Measurements from ENCODE around the gene ATP2B2.
A peak's percentile ranks its signal among the peaks of the same experiment; 100 is the strongest.

ATP2B2 gene

DNA sequence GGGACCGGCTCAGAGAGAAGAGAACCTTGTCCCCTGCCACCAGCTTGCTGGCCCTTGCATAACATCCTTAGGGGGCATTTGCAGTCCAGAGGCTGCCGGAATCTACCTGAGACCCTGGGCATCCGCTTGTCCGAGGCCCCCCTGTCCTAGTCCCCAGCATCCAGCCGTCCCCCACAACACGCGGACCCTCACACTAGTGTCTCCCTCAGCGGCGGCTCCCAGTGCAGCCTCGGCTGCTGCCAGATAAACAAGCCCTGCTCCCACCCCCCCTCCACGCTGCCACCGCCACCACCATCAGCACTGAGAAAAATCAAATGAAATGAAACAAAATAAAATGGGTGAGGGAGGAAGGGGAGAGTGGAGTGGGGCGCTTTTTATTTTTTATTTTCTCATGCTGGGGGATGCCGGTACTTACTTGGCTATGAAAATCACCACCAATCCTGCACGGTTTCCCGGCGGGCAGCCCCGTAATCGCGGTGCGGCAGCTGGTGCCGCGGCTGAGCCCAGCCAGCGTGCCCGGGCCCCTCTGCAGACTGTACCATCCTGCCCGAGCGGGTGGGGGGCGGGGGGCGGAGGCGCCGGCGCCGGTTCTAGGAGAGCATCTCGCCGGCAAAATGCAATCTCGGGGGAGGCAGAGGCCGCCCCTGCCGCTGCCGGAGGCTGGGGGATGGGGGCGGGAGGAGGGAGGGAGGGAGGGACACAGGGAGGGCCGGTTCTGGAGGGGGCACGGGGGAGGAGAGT is at the start of gene ATP2B2:
Gene ATP2B2, minus strand, starts transcription at position 537 of the 741 bp plus-strand sequence. CDS start 56,043 bp downstream, outside the sequence.
- TF ChIP-seq, protein P1, sequence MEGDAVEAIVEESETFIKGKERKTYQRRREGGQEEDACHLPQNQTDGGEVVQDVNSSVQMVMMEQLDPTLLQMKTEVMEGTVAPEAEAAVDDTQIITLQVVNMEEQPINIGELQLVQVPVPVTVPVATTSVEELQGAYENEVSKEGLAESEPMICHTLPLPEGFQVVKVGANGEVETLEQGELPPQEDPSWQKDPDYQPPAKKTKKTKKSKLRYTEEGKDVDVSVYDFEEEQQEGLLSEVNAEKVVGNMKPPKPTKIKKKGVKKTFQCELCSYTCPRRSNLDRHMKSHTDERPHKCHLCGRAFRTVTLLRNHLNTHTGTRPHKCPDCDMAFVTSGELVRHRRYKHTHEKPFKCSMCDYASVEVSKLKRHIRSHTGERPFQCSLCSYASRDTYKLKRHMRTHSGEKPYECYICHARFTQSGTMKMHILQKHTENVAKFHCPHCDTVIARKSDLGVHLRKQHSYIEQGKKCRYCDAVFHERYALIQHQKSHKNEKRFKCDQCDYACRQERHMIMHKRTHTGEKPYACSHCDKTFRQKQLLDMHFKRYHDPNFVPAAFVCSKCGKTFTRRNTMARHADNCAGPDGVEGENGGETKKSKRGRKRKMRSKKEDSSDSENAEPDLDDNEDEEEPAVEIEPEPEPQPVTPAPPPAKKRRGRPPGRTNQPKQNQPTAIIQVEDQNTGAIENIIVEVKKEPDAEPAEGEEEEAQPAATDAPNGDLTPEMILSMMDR (conservative IDR thresholded peaks at IDR 0.05; ENCODE audit: control insufficient read depth, insufficient read depth, low read depth, low read length), result no peak
- no peak within 1 kb of the TSS for H3K4me3 ChIP-seq (ENCODE audit: control insufficient read depth, low read depth, low read length)
- DNase-seq (ENCODE audit: low read depth), result no peak

DNA sequence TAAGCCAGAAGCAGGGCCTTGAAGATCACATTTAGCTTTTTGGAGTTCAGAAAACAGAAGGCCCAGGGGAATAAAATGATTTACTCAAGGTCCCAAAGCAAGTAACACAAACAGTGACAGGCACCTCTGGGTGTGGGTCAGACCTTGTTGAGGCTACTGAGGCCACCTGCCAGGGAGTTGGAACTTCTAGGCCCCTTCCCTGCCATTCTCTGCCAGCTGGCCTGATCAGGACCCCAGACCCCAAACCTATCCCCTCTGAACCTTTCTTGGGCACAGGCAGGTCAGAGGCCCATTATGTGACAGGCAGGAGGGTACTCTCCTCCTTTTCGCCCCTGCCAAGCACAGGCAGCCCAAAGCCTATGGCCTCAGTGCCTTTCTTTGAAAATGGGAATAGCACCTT is 49.4 kb upstream of the ATP2B2 start:
- TF ChIP-seq, protein P1 (conservative IDR thresholded peaks at IDR 0.05; ENCODE audit: control insufficient read depth, insufficient read depth, low read depth, low read length), result no peak
- no peak overlapping the region for H3K4me3 ChIP-seq (ENCODE audit: control insufficient read depth, low read depth, low read length)
- DNase-seq (ENCODE audit: low read depth), result no peak

DNA sequence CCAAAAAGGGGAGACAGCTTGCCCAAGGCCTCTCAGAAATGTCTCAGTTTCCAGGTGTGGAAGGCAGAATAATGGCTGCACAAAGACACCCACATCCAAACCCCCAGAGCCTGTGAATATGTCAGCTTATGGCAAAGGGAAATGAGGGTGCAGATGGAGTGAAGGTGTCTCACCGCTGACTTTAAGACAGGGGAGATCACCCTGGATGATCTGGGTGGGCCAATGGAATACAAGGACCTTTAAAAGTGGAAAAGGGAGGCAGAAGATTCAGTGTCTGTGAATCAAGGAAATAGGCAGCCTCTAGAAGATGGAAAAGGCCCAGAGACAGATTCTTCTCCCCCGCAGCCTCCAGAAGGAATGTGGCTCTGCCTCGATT is 48.8 kb upstream of the ATP2B2 start:
- no peak for DNase-seq (ENCODE audit: low read depth)
- no peak overlapping the region for H3K4me3 ChIP-seq (ENCODE audit: control insufficient read depth, low read depth, low read length)
- TF ChIP-seq, protein P1 (conservative IDR thresholded peaks at IDR 0.05; ENCODE audit: control insufficient read depth, insufficient read depth, low read depth, low read length), result no peak

DNA sequence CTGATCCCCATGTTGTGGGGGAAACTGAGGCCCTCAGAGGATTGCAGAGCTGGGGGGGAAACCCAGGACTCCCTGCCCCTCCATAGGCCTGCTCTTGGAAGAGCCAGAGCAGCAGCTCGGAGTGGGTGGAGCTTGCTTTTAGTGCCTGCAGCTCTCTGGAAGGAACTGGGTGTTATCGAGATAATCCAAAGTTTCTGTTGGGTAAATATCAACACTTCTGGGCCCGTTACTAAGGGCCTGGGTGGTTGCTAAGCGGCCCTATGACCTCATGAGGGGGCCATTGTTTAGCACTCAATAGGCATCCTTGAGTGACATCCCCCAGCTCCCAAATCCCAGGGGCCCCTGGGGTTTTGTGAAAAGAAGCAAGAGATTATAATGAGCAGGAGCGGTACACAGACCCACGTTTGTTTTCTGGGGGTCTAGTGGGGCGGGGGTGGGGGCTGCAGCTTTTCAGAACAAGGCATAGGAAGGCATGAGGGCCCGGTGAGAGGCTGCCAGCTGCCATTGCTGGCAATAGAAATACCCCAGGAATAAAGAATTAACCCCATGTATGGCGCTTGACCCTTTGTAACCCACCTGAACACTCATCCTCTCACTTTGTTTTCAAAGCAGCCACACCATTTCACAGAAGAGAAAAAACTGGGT is 48.3 kb upstream of the ATP2B2 start:
- DNase-seq (ENCODE audit: low read depth), result no peak
- TF ChIP-seq, protein P1 (conservative IDR thresholded peaks at IDR 0.05; ENCODE audit: control insufficient read depth, insufficient read depth, low read depth, low read length), result no peak
- H3K4me3 ChIP-seq (ENCODE audit: control insufficient read depth, low read depth, low read length), result no peak overlapping the region

DNA sequence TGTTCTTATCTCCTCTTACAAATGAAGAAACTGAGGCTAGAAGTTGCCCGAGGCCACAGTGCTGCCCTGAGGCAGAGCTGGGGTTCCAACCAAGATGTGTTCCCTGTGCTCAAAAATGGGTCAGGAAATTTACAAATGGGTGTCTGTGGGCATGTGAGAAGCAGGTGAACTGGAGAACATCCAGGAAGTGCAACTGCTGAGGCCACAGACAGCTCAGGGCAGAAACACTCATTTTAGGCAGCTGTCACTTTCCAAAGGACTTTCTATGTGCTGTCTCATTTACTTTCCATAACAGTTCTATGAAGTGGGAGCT is 47.2 kb upstream of the ATP2B2 start:
- DNase-seq (ENCODE audit: low read depth), result no peak
- H3K4me3 ChIP-seq (ENCODE audit: control insufficient read depth, low read depth, low read length), result no peak overlapping the region
- TF ChIP-seq, protein P1 (conservative IDR thresholded peaks at IDR 0.05; ENCODE audit: control insufficient read depth, insufficient read depth, low read depth, low read length), result no peak

DNA sequence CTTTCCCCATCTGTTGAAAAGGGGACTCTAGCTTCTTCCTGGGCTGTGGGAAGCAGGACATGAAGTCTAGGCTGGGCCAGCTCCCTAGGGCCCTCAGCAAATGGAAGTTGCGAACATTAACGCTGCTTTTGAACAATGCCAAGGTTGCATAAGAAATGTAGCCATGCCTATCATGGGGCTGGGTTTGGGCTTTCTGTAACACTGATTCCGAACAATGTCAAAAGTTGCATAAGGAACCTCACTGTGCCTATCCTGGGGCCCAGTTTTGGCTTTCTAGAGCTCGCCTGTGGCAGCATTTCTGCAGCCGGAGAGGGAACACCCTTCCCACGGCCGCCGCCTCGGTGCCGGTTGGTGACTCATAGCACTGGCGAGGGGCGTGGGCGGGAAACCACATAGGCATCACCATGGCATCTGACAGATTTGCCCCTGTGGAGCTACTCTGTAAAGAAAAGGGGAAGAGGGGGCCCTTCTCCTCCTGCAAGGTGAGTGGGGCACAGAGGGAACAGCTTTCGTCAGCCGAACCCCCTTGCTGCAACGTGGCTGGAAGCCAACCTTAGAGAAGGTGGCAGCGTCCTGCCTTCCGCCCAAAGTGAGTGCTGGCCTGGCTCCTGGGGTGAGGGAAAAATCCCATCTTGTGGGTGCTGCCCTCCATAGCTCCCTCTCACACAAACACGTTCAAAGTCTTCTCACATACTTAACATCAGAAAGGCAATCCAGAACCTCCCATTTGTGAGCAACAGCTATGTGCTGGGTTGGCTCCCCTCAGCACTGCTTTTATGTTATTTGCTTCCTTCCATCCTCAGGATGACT is 46.6 kb upstream of the ATP2B2 start:
- TF ChIP-seq, protein P1 (conservative IDR thresholded peaks at IDR 0.05; ENCODE audit: control insufficient read depth, insufficient read depth, low read depth, low read length), result no peak
- no peak overlapping the region for H3K4me3 ChIP-seq (ENCODE audit: control insufficient read depth, low read depth, low read length)
- DNase-seq (ENCODE audit: low read depth), result peak; percentile 30
